Amniotic epithelial cell (primary cell): ENCODE measurements around the gene HOXD11.

Source experiments
- DNase-seq: peaks from one replicate; pipeline ENCODE4 v3.0.0-alpha.2; 2010; ENCODE audit warnings: low read depth

The HOXD11 gene

GRCh38 chr2:176105730-176106580 is 1.1 kb upstream of the HOXD11 start:
- no peak for DNase-seq

DNA sequence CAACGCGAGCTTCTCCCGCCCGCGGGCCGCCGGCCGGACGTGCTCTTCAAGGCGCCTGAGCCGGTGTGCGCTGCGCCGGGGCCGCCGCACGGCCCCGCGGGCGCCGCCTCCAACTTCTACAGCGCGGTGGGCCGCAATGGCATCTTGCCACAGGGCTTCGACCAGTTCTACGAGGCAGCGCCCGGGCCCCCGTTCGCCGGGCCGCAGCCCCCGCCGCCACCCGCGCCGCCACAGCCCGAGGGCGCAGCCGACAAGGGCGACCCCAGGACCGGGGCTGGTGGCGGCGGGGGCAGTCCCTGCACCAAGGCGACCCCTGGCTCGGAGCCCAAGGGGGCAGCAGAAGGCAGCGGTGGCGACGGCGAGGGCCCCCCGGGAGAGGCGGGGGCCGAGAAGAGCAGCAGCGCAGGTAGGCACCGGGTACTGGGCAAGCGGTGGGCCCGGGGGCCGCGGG is 676 bp downstream of the HOXD11 start:
- no peak for DNase-seq

DNA sequence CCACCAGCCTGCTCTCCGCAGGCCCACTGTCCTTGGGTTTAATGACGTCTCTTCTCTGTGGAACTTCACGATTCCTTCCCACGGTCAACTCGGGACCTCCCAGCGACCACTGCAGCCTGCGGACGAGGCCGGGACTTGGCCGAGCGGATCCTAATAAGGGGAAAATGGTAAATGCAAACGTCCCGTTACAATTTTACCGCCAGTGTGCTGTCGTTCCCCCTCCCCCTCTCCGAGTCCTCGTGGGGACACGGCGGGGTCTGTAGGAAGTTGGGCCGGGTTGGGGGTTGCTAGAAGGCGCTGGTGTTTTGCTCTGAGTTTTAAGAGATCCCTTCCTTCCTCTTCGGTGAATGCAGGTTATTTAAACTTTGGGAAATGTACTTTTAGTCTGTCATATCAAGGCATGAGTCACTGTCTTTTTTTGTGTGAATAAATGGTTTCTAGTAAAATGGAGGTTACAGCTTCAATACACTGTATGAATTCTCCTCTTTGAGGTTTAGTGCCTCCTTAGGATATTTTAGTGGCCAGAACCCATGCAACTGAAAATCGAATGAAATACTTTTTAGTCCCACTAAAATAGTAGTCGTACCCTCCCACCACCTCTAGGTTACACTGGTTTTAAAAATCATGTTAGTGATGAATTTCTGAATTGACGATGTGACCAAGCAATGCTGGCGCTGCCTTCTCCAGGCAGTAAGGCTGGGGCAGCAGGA is 2.3 kb downstream of the HOXD11 start:
- no peak for DNase-seq

DNA sequence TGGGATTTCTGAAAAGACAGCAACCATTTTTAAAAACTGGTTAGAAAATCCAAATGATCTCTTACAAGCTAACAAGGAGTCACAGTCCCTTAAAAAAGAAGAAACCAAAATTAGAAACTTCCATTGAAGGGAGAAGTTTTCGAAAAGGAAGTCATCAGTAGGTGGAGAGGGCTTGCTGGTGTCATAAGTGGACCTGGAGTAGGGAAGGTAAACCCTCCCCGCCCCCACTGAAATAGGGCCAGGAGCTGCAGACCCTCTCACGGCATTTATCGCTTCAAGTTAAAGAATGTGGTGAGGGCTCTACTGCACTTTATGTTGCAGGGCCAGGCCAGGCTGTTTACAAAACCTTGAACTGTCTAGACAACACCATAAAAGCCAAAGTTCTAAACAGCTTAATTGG is 2.9 kb downstream of the HOXD11 start:
- DNase-seq = no peak

GRCh38 chr2:176110415-176111308 is 3.6 kb downstream of the HOXD11 start:
- DNase-seq = no peak

DNA sequence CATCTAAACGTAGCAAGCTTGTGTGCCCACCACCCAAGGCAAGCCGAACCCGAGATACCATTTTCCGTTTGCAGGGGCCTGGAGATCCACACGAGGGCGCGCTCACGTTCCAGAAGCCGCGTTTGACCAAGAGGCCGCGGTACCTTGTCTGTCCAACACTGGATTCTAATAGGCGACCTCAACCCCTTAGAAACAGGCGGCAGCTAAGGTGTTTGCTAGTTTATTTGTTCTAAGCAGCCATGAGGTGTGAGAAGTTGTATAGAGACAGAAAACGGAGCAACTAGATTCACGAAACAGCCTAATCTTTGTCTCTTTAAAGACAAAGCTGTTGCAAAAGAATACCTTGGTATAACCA is 4.2 kb downstream of the HOXD11 start:
- DNase-seq = peak; percentile 41

DNA sequence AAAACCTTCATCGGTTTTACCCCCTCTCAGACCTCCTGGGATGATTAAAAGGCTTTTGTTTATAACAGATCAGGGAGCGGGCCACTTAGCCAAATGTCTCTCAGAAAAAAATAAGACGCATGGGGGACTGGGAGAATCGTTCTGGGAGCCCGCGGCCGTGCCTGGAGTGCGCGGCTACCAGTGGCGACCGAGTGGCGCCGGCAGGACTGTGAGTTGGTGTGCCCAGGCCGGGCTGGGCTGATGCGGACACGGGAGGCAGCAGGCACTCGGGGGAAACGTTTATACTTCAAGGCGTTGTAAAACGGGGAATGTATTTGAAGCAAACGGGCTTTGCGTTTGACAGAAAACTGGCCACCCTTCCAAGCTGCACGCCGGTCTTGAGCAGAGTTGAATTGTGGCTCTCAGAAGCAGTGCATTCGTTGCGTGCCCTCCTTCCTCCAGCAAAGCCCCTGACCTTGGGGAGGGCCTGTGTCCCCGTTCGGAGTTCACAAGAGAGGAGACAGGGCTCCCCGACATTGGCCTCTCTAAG is 4.8 kb downstream of the HOXD11 start:
- no peak for DNase-seq

- DNase-seq = no peak
These were observed 5.6 kb downstream of the HOXD11 start for GRCh38 chr2:176112375-176113302.

GRCh38 chr2:176114120-176114929 is 7.2 kb downstream of the HOXD11 start:
- no peak for DNase-seq

DNA sequence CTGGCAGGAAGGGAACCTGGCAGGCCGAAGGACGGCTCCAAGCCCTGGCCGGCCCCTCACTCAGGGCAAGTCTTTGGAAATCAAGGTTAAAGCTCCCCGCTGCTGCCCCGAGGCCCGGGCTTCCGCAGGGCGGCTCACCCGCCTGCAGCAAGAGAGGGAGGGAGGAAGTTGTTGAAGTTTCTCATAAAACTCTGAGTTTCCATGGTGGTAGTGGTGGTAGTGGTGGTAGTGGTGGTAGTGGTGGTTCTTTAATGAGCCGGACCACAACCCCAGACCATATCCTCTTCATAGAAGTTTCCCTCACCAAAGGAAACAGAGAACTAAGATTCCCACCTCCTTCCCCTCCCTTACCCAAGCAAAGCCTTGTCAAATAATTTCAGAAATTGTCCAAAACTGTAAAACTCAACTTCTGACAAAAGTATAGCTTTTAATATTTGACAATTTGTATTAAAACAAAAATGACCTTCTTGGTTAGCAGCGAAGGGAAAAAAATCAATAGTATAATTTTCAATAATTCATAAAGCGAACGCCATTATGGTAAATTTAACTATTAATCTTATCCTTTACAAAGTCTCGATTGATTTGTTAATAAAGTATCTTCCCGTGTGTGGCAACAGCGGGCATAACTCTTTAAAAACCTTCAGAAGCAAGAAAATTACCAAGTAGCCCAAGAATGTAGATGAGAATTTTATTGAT is 8.0 kb downstream of the HOXD11 start:
- no peak for DNase-seq

GRCh38 chr2:176115883-176116813 is 9.1 kb downstream of the HOXD11 start, which contains the start of gene HOXD10:
HOXD10 (plus strand) TSS chr2:176116778; CDS start chr2:176116834, 56 bp downstream.
- DNase-seq = no peak

GRCh38 chr2:176117162-176117822 is 10.2 kb downstream of the HOXD11 start:
- no peak for DNase-seq

GRCh38 chr2:176117823-176118371 is 10.8 kb downstream of the HOXD11 start:
- no peak for DNase-seq

GRCh38 chr2:176118601-176119339 is 11.7 kb downstream of the HOXD11 start:
- no peak for DNase-seq

DNA sequence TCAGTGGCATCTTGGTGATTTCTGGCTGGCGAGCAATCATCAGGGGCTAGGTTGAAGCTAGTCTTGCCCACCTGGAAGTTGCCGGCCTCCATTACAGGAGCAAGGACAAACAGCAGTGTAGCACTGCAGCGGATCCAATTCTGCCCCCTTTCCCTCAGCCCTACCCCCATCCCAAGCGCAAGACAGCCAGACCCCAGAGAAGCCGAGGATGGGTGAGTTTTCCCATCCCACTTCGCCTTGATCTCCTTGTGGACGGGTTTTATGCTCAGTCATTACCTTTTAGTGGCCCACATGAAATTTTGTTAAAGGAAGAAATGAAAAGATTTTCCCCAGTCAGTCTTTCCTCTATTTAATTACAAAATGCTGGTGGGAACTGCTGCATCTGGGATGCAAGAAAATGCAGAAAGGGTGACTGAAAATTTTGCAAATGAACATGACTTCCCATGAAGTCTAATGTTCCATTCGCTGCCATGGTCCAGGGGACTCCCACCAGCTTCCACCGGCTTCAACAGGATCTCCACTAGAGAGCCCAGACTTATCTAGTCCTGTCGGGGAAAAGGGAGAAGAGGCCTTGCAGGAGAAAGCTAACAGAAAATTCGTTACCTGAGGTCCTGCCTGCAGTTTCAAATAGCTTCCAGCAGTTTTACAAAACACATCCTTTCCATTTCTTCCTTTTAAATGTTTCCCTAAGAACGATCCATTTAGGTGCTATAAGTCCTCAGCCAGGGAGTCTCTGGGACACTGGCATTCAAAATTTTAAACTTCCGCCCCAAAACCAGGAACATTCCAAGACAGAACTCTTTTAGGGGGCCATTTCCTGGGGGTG is 13.5 kb downstream of the HOXD11 start:
- no peak for DNase-seq
